Activated CD8-positive, alpha-beta memory T cell treated with anti-CD3 and anti-CD28 coated beads, Interleukin-2, amount 50 U/mL, for 48 hours (primary cell): ENCODE results near the gene TADA3.

Experiments
- DNase-seq: peaks from one replicate; pipeline ENCODE4 v3.0.0-alpha.2; 2020

TADA3 gene

DNA sequence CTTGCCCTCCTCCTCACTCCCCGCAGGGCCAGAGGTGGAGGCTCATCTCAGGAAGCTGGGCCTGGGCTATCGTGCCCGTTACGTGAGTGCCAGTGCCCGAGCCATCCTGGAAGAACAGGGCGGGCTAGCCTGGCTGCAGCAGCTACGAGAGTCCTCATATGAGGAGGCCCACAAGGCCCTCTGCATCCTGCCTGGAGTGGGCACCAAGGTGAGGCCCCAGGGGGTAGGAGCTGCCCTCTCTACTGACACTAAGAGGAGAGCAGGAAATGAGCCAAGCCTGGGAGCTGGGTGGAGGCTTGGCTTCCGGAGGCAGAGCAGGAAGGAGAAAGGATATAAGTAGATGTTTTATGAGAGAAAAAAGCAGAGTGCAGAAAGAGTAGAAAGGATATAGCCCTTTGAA, 37.6 kb downstream of the TADA3 start:
- no peak for DNase-seq

DNA sequence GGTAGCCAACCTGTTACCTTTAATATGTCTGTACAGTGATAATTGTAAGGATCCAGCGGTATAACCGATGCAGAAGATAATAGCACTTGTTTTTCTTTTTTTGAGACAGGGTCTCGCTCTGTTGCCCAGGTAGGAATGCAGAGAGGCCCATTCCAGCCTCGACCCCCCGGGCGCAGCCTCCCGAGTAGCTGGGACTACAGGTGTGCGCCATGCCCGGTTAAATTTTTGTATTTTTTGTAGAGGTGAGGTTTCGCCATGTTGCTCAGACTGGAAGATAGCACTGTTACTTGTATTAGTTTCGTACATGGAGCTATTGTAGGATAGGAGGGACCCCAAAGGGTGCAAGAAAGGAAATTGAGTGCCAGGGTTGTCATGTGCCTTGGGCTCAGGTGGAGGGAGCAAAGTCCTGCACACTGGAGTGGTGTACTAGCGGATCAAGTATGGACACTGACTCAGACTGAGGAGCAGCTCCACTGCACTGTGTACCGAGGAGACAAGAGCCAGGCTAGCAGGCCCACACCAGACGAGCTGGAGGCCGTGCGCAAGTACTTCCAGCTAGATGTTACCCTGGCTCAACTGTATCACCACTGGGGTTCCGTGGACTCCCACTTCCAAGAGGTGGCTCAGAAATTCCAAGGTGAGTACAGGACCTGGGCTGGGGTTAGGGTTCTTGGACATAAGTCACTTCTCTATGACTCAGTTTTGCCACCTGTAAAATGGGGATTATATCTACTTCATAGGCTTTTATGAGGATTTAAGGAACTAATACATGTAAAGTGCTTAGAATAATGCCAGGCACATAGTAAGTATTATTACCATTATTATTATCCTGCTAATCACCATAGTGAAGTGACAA, 41.5 kb downstream of the TADA3 start:
- no peak for DNase-seq

DNA sequence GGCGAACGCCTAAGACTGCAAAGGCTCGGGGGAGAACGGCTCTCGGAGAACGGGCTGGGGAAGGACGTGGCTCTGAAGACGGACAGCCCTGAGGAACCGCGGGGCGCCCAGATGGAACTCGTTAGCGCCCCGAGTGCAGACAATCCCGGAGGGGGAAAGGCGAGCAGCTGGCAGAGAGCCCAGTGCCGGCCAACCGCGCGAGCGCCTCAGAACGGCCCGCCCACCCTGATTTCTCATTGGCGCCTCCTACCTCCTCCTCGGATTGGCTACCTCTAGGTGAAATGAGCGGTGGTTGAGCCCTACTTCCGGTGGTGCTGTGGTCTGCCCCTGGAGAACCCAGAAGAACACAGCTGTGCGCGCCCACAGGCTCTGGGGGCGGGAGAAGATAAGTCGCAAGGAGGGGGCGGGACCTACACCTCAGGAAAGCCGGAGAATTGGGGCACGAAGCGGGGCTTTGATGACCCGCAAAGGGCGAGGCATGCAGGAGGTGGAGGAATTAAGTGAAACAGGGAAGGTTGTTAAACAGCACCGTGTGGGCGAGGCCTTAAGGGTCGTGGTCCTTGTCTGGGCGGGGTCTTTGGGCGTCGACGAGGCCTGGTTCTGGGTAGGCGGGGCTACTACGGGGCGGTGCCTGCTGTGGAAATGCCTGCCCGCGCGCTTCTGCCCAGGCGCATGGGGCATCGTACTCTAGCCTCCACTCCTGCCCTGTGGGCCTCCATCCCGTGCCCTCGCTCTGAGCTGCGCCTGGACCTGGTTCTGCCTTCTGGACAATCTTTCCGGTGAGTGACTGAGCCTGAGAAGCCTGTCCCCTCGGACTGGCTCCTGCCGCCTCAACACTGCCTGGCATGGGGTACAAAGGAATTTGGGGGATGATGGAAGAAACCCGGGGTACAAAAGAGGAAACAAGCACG, 42.4 kb downstream of the TADA3 start, which contains the start of gene OGG1:
TSS of gene OGG1 (plus strand) at position 308 of the 911 bp plus-strand sequence. CDS start at position 643, 335 bp downstream.
- peak; percentile 96 for DNase-seq

DNA sequence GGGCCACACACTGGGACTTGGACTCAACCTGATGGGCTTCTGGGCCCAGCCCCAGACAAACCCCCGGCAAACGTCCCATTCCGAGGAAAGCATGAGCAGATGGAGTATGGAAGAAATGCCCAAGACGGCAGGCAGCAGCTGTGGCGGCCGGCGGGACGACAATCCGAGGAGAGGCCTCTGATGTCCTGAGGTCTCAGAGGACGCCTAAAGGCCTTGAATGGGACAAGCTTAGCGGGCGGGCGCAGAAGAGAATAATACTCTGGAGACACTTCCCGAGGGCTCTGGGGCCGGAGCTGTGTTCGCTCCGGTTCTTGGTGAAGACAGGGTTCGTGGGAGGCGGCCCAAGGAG, 43.0 kb downstream of the TADA3 start:
- DNase-seq, result no peak

DNA sequence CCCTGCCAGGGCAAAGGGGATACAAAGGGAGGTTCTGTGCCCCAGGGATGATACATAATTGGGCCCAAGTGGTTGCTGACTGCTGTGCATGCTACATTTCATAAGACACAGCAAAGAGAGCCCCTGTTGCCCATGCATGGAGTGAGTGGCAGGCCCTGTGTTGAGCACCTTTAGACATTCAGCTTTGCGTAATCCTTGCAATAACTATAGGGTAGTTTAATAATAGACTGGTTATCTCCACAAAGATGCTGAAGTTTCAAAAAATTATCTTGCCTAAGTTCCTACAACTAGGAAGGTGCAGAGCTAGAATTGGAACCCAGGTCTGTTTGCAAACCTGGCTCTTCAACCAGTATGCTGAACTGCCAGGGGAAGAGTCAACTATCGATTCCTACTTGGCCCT, 44.2 kb downstream of the TADA3 start:
- no peak for DNase-seq

DNA sequence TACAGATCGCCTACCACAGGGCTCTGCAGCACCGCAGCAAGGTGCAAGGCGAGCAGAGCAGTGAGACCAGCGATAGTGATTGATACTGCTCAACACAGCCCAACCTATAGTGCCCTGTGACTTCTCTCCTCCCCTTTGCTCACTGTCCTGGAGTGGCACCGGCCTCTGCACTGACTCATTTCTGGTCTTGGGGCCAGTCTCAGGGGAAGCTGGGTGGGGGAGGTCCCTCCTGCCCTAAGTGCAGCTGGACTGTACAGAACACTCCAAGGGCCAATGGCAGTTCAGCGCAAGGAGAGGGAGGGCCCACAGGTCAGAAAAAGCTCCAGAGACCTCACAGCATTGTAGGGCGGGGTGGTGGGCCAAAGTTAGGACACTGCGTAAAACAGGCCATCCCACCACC, 45.0 kb downstream of the TADA3 start:
- DNase-seq, result no peak

DNA sequence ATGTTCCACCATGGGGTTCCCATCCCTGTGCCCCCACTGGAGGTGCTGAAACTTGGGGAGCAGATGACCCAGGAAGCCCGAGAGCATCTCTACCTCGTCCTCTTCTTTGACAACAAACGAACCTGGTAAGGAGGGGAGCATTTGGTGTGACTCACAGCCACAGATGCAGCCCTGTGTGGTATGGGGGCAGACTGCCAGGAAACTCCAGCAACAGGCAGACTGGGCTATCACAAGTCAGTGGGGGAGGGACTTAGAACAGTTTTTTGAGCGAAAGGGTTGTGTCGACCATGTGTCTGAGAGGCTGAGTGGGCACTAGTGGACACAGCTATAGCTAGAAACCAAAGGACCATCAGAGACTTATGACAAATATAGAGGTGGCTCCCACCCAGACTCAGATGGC, 45.9 kb downstream of the TADA3 start:
- DNase-seq, result no peak

DNA sequence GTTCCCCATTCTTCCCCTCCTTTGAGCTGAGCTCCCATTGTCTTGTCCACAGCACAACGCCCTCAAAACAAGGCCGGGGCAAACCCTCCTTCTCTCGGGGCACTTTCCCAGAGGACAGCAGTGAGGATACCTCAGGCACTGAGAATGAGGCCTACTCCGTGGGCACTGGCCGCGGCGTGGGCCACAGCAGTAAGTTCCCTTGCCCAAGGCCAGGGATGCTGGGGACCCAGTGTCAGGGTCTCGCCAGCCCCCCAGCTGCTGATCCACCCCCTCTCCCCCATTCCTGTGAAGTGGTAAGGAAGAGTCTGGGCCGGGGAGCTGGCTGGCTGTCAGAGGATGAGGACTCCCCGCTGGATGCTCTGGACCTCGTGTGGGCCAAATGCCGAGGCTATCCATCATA, 46.8 kb downstream of the TADA3 start:
- DNase-seq, result no peak

DNA sequence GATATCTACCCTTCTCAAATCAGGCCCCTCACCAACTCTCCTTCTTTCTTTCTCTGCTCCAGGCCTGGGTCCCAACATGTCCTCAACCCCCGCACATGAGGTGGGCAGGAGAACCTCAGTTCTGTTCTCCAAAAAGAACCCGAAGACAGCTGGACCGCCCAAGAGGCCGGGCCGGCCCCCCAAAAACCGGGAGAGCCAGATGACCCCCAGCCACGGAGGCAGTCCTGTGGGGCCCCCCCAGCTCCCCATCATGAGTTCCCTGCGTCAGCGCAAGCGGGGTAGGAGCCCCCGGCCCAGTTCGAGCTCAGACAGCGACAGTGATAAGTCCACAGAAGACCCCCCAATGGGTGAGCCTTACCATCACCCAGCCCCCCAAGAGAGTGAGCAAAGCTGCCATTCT, 48.1 kb downstream of the TADA3 start:
- DNase-seq, result no peak

DNA sequence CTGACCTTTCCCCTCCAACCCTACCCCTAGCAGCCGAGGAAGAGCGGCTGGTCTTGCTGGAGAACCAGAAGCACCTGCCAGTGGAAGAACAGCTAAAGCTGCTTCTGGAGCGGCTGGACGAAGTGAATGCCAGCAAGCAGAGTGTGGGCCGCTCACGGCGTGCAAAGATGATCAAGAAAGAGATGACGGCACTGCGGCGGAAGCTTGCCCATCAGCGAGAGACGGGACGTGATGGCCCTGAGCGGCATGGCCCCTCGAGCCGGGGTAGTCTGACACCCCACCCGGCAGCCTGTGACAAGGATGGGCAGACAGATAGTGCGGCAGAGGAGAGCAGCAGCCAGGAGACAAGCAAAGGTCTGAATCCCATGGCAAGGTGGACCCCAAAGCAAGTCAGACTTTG, 48.7 kb downstream of the TADA3 start:
- no peak for DNase-seq

DNA sequence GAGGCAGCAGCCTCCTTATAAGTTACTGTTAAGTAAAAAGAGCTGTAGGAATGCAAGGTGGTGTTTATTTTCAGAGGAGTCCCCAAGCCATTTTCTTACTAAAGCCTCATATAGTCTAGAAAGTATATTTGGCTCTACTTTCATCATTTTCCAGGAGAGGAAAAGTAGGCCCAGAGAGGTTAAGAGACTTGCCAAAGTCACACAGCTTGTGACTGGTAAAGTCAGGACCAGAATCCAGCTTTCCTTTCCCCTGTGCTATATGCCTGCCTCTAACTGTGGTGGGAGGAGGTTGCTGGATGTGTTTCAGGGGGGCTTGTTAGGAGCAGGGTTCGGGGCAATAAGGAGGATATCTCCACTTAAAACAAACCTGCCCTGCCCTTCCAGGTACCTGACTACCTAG, 49.7 kb downstream of the TADA3 start:
- DNase-seq, result no peak

DNA sequence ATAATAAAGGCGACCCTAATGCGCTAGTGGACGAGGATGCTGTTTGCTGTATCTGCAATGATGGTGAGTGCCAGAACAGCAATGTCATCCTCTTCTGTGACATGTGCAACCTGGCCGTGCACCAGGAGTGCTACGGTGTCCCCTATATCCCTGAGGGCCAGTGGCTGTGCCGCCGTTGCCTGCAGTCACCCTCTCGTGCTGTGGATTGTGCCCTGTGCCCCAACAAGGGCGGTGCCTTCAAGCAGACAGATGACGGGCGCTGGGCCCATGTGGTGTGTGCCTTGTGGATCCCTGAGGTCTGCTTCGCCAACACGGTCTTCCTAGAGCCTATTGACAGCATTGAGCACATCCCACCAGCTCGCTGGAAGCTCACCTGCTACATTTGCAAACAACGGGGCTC, 53.1 kb downstream of the TADA3 start:
- DNase-seq, result no peak

DNA sequence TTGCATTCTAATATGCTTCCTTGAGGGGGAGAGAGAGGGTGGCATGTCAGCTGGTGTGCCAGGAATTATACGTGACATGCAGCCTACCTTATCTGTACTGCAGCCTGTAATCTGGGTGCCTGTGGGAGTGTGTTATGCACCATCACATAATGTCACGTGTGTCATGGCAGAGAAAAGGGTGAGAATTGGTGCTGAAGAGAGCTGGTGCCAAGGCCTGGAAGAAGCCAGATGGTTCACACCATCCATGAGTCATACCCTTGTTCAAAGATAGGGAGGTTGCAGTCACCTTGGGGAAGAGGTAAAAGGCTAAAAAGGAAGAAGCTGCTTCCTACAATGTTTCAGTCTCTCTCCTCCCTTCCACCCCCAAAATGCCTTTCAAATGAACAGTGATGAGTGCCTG, 55.4 kb downstream of the TADA3 start:
- DNase-seq, result no peak

DNA sequence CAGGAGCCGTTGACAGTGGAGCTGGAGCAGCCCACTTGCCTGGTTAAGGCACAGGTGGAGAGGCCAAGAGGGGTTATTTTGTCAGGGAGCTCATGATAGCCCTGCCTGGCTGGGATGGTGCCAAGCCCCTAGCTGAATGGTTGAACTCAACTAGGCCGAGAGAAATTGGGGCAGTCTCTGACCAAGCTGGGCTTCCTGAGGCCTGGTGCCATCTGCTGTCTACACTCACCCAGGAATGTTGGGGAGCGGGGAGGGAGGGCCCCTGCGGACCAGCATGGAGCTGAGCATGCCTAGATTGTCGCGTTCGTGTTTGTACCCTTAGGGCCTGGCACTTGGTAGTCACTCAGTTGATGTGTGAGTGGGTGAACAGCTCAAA, 59.5 kb downstream of the TADA3 start:
- no peak for DNase-seq

DNA sequence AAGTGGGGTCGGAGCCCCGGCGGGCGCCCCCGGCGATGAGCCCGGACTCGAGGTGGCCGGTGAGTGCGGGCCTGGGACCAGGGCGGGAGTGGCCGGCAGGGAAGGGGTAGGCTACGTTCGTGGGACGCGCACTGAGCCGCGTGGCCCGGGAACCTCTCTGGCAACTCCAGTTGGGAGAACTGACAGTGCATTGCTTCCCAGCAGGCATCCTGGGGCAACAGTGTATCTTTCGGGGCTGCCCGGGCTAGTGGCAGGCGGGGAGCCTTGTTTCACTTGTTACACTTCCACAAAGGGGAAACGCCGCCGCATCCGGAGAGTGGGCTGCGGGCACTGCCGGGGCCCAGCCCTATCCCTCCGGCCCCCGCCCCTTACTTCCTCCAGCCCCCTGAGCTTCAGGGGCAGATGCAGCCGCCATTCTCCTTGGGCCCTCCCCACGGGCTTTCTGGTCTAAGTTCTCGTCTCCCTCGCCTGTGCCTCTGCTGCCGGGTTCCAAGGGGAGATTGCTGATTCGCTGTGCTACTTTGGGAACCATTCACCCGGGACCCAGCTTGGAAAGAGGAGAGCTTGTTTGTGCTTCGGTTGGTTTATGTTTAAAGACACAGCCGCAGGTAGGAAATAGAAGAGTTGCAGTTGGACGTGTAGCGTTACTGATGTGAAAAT, 60.1 kb downstream of the TADA3 start:
- peak; percentile 78 for DNase-seq

DNA sequence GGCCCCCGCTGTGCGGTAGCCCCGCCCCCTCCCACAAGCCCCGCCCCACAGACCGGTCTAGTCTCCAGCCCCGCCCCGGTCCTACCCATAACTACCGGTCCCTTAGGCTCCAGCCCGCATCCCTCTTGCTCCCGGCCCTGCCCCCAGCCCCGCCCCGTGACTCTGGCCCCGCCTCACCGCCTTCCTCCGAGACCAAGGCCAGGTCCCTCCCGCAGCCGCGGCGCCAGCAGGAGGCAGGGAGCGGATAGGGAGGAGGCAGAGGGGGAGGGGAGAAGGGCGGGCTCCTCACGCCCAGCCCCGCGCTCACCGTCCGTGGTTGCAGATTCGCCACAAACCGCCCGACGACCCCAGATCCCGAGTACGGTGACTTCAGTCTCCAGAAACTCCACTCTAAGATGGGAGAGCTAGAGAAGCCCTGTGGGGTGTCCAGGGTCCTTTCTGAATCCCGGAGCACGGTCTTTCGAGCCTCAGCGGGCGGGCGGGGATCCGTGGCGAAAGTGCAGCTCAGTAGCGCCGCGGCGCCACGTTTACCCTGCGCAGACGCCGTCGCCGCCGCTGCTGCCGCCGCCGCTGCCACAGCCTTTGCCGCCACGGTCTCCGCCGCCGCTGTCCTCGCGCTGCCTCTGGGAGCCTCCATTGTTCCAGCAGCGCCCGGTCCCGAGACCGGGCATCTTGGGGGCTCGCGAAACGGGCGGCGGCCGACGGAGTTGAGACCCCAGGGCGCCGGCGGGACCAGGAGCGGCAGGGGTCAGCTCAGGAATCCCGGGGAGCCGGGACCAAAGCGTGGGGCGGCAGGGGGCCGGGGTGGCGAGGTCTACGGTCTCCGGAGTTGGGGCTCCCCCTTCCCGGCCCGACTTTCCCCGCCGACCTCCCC, 60.8 kb downstream of the TADA3 start, which contains the start of gene BRPF1:
TSS of gene BRPF1 (plus strand) at position 530 of the 874 bp plus-strand sequence. CDS start 2,406 bp downstream, outside the sequence.
- DNase-seq, result peak; percentile 98

DNA sequence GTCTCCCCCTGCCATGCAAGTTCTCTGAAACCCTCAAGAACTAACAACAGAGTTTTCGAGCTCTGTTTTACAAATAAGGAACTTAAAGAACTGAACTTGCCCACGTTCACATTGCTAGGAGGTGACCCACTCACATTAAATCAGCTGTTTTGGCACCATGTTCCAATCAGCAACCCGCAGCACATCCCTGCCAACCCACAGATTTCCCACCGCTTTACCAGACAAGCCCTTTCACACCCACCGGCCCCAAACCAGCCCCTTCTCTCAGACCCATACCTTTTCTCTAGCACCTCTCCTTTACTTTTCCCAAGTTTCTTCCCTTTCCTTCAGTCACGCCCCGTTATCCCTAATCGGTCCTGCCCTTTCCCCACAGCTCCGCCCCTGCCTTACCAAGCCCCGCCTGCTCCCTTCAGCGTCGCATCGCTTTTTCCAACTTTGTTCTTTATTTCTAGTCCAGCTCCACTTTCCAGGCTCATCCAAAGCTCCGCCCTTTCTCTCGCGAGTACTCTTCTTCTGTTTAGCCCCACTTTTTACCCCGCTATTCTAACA, 61.5 kb downstream of the TADA3 start:
- no peak for DNase-seq
